CD4-positive, CD25-positive, alpha-beta regulatory T cell (primary cell): Measurements from ENCODE around the gene MXRA5. TPM values are rescaled to one million over a fixed set of nuclear protein-coding genes. Genes with fewer than 3 reads are reported as not detected.

Experiments
- ATAC-seq, 2 donors: fragments of 150-1000 bp; cut with Tn5 transposase; one replicate each; pipeline ENCODE4 v1.10.0; 2021; ENCODE audit warnings: low read depth in 2 of 2, moderate number of reproducible peaks in 2 of 2, moderate library complexity in 1 of 2
- DNase-seq, 3 donors: peaks; one replicate each; pipeline versions ENCODE4 v3.0.0 to v3.0.0-alpha.2; 2012 to 2022; ENCODE audit warnings: mixed read lengths in 1 of 3
- H3K27ac ChIP-seq: one replicate; pipeline ENCODE4 v1.7.0; 2013; ENCODE audit warnings: mild to moderate bottlenecking, low read length; ENCODE audit not compliant: insufficient read depth, poor library complexity, severe bottlenecking
- H3K27me3 ChIP-seq: one replicate; pipeline ENCODE4 v1.7.0; 2013; ENCODE audit warnings: low read length; ENCODE audit not compliant: control insufficient read depth, insufficient read depth
- H3K36me3 ChIP-seq: one replicate; pipeline ENCODE4 v1.7.0; 2013; ENCODE audit warnings: mild to moderate bottlenecking, low read length, moderate library complexity; ENCODE audit not compliant: control insufficient read depth, insufficient read depth
- H3K4me1 ChIP-seq: 2 replicates; pipeline ENCODE4 v1.7.0; 2013; ENCODE audit warnings: mild to moderate bottlenecking, low read length; ENCODE audit not compliant: insufficient read depth, control insufficient read depth, poor library complexity, severe bottlenecking
- H3K4me3 ChIP-seq: one replicate; pipeline ENCODE4 v1.7.0; 2013; ENCODE audit warnings: low read depth, mild to moderate bottlenecking, low read length, moderate library complexity
- H3K9me3 ChIP-seq, 2 experiments: 1 replicate in 1 of 2; 2 replicates in 1 of 2; pipeline ENCODE4 v1.7.0; 2013; ENCODE audit warnings: low read length in 2 of 2, mild to moderate bottlenecking in 1 of 2, moderate library complexity in 1 of 2; ENCODE audit not compliant: control insufficient read depth in 2 of 2
- H3K27ac Mint-ChIP-seq, 3 donors: one replicate each; pipeline ENCODE4 v1.8.0; 2020 to 2022; ENCODE audit warnings: mild to moderate bottlenecking in 3 of 3, mixed read lengths in 3 of 3, moderate library complexity in 2 of 3
- H3K27me3 Mint-ChIP-seq: one replicate; pipeline ENCODE4 v1.8.0; 2022; ENCODE audit warnings: mild to moderate bottlenecking, mixed read lengths
- H3K36me3 Mint-ChIP-seq: one replicate; pipeline ENCODE4 v1.8.0; 2020; ENCODE audit warnings: mixed read lengths
- H3K4me1 Mint-ChIP-seq, 4 donors: one replicate each; pipeline ENCODE4 v1.8.0; 2020 to 2022; ENCODE audit warnings: mixed read lengths in 4 of 4, mild to moderate bottlenecking in 1 of 4
- H3K4me3 Mint-ChIP-seq, 4 donors: one replicate each; pipeline ENCODE4 v1.8.0; 2020 to 2022; ENCODE audit warnings: mild to moderate bottlenecking in 4 of 4, mixed read lengths in 4 of 4, moderate library complexity in 3 of 4
- H3K9me3 Mint-ChIP-seq, 7 donors: one replicate each; pipeline ENCODE4 v1.8.0; 2020 to 2022; ENCODE audit warnings: mixed read lengths in 7 of 7, mild to moderate bottlenecking in 3 of 7, moderate library complexity in 2 of 7
- polyA plus RNA-seq, 4 donors: library from polyadenylated mRNA; unstranded; fragments of 300-500 nt; fragmentation: Illumina TruSeq; gene quantifications; one replicate each; pipeline ENCODE4 v1.2.3, GENCODE V29; 2021
- total RNA-seq: library from RNA; stranded (reverse); gene quantifications from one replicate; pipeline ENCODE4 v1.2.3, GENCODE V29; 2022

MXRA5 gene
- total and polyA plus RNA-seq, 5 donors from 2014 or later = not detected

DNA sequence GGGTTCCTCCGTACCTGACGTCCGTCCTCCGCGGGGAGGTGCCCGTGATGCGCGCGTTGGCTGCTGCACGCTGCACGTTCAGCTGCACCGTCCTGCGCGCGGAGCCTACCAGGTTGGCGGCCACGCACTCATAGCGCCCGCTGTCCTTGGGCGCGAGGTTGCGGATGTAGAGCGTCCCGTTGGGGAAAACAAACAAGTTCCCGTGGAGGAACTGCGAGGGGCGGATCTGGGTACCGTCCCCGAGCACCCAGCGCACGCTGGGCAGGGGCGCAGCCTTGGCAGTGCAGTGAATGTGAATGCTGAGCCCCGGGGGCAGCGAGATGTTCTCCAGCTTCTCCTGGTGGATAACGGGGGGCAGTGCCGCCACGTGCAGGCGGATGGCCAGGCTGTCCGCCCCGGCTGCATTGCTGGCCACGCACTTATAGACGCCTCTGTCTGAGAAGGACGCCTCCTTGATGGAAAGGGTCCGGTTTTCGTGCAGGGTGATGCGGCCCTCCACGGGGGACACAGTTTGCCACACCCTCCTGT, 29.2 kb downstream of the MXRA5 start:
- no peak overlapping the region for H3K4me3 Mint-ChIP-seq
- no peaks in the 10 kb centered on the region for H3K4me1 Mint-ChIP-seq
- no peaks in the 10 kb centered on the region for H3K9me3 ChIP-seq
- H3K4me3 ChIP-seq = no peak overlapping the region
- no peak overlapping the region for H3K27ac ChIP-seq
- H3K36me3 ChIP-seq = no peaks in the 10 kb centered on the region
- H3K27ac Mint-ChIP-seq = no peak overlapping the region
- H3K4me1 ChIP-seq = no peaks in the 10 kb centered on the region
- DNase-seq (no peak), ATAC-seq (no peak)
- H3K9me3 Mint-ChIP-seq = peaks cover 0 to 15% (median 2%) of the 10 kb centered on the region in 7 donors
- no peaks in the 10 kb centered on the region for H3K27me3 Mint-ChIP-seq
- no peaks in the 10 kb centered on the region for H3K27me3 ChIP-seq
- H3K36me3 Mint-ChIP-seq = no peaks in the 10 kb centered on the region

DNA sequence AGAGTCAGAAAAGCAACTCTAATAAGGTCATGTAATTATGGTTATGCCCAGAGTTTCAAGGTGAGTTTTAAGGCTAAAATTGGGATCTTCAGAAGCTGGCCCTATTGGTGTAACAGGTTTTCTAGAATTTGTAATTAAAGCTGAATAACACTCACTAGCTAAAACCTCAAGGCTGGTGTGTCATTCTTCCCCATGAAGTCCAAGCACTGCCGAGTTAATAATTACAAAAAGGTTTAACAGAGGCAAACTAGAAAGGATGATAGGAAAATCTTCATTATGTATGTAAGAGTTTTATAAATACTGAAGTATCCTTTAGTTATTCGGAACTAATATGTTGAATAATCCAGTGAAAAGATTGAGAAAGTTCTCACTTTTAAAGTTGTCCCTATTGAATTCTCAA, 34.3 kb downstream of the MXRA5 start:
- Histone ChIP-seq H3K27me3 (no peaks in the 10 kb centered on the region), H3K27ac (no peak overlapping the region), H3K36me3 (no peaks in the 10 kb centered on the region), H3K9me3 (no peaks in the 10 kb centered on the region), H3K4me3 (no peak overlapping the region), H3K4me1 (no peaks in the 10 kb centered on the region)
- Mint-ChIP-seq H3K27ac (no peak overlapping the region), H3K9me3 (peaks cover 0 to 14% (median 1%) of the 10 kb centered on the region in 7 donors), H3K4me1 (no peaks in the 10 kb centered on the region), H3K4me3 (no peak overlapping the region), H3K27me3 (no peaks in the 10 kb centered on the region), H3K36me3 (no peaks in the 10 kb centered on the region)
- no peak for DNase-seq
- ATAC-seq = no peak

DNA sequence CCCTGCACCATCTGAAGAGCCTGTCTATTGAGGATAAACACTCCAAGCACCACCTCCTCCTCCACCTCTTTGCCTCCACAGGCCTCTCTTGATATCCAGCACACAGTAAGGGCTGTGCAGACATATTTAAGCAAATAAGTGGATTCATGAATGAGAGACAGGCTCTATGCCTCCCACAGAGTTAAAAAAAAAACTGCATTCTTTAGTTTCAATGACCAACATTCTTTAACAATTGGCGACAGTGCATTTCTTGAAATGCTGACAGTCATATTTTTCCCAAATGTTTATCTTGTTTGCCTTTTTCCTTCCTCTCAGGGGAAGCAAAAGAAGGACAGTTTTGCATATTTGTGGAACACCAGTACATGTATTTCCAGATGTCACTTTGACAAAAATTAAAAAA, 38.6 kb downstream of the MXRA5 start:
- Mint-ChIP-seq H3K36me3 (no peaks in the 10 kb centered on the region), H3K27ac (no peak overlapping the region), H3K9me3 (peaks cover 0 to 6% (median 0%) of the 10 kb centered on the region in 7 donors), H3K27me3 (no peaks in the 10 kb centered on the region), H3K4me3 (no peak overlapping the region), H3K4me1 (no peaks in the 10 kb centered on the region)
- Histone ChIP-seq H3K36me3 (no peaks in the 10 kb centered on the region), H3K9me3 (no peaks in the 10 kb centered on the region), H3K27me3 (no peaks in the 10 kb centered on the region), H3K4me3 (no peak overlapping the region), H3K4me1 (no peaks in the 10 kb centered on the region), H3K27ac (no peak overlapping the region)
- no peak for ATAC-seq
- no peak for DNase-seq

DNA sequence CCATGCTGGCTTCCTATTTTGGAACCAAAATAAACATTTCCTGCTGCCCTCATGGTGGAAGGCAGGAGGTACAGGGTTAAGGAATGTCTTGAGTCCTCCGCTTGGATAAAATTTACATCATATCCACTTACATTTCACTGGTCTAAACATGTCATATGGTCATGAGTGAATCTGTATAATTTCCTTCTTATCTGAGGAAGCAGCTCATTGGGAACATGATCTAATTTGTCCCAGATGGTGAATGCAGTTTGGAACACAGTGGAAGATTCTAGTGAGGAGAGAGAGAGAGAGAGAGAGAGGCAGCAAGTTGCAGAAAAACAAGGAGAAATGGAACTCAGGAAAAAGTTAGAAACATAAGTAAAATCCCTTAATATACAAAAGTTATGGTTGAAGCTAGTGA, 46.8 kb downstream of the MXRA5 start:
- no peak overlapping the region for H3K4me3 Mint-ChIP-seq
- Histone ChIP-seq H3K27ac (no peak overlapping the region), H3K9me3 (no peaks in the 10 kb centered on the region), H3K4me1 (no peaks in the 10 kb centered on the region), H3K36me3 (no peaks in the 10 kb centered on the region), H3K4me3 (no peak overlapping the region), H3K27me3 (no peaks in the 10 kb centered on the region)
- DNase-seq (no peak), ATAC-seq (no peak)
- H3K27ac Mint-ChIP-seq = no peak overlapping the region
- no peaks in the 10 kb centered on the region for H3K36me3 Mint-ChIP-seq
- no peaks in the 10 kb centered on the region for H3K9me3 Mint-ChIP-seq
- no peaks in the 10 kb centered on the region for H3K27me3 Mint-ChIP-seq
- no peaks in the 10 kb centered on the region for H3K4me1 Mint-ChIP-seq

DNA sequence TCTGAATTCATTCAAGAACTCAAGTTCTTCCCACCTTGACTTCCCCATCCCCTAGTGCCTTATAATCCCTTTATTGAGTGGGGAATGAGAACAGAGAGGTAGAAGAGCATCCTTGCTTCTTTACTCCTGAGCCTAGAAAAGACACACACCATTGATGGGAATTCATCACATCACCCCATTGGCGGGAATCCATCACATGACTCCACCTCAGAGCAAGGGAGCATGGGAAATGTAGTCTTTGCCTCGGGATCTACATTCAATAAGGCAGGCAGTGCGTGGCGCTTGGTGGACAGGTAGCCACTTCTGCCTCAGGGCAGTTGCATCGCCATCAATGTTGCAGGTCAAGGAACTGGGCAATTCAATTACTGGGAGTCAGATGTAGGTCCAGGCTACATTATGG, 50.7 kb downstream of the MXRA5 start:
- H3K27ac ChIP-seq = no peak overlapping the region
- Mint-ChIP-seq H3K27me3 (no peaks in the 10 kb centered on the region), H3K4me1 (no peaks in the 10 kb centered on the region), H3K9me3 (no peaks in the 10 kb centered on the region), H3K4me3 (no peak overlapping the region), H3K27ac (no peak overlapping the region), H3K36me3 (no peaks in the 10 kb centered on the region)
- ATAC-seq (no peak), DNase-seq (no peak)
- no peak overlapping the region for H3K4me3 ChIP-seq
- H3K36me3 ChIP-seq = no peaks in the 10 kb centered on the region
- no peaks in the 10 kb centered on the region for H3K9me3 ChIP-seq
- H3K4me1 ChIP-seq = no peaks in the 10 kb centered on the region
- H3K27me3 ChIP-seq = no peaks in the 10 kb centered on the region

DNA sequence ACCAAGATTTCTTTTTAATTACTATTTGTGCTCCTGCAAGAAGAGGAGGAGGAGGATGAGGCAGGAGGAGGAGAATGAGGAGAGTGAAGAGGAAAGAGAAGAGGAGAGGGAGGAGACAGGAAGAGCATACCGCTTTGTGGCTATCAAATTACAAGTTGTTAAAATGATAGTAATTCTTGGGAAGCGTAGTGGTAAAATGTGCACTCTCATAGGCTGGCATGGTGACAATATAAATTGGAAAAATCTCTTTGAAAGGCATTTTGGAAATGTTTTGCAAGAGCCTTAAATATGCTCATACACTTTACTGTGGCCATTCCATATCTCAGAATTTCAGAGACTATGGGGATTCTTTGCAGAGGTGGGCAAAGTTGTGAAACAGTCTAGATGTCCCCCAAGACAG, 53.2 kb downstream of the MXRA5 start:
- no peak for ATAC-seq
- Histone ChIP-seq H3K36me3 (no peaks in the 10 kb centered on the region), H3K27me3 (no peaks in the 10 kb centered on the region), H3K4me1 (no peaks in the 10 kb centered on the region), H3K27ac (no peak overlapping the region), H3K9me3 (no peaks in the 10 kb centered on the region), H3K4me3 (no peak overlapping the region)
- no peak for DNase-seq
- Mint-ChIP-seq H3K4me1 (no peaks in the 10 kb centered on the region), H3K36me3 (no peaks in the 10 kb centered on the region), H3K27ac (no peak overlapping the region), H3K9me3 (no peaks in the 10 kb centered on the region), H3K4me3 (no peak overlapping the region), H3K27me3 (no peaks in the 10 kb centered on the region)

DNA sequence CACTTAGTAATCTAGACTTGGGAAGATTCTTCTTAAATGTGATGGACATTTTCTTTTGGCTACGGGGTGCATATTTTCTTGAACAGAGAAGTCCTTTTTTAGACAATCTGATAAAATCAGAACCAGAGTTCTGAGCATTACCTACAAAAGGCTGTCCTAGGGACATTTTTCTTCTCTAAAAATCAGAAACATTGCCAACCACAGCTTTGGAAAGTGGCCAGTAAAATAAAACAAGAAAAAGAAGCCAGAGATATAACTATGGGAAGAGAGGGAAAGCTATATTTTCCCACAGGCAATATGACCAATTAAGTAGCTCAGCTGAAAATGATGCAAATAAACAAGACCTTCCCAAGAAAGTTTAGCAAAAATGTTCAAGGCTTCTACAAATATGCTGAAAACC, 55.9 kb downstream of the MXRA5 start:
- Mint-ChIP-seq H3K27me3 (no peaks in the 10 kb centered on the region), H3K36me3 (no peaks in the 10 kb centered on the region), H3K4me3 (no peak overlapping the region), H3K9me3 (no peaks in the 10 kb centered on the region), H3K27ac (no peak overlapping the region), H3K4me1 (no peaks in the 10 kb centered on the region)
- H3K4me3 ChIP-seq = no peak overlapping the region
- no peak for DNase-seq
- H3K27ac ChIP-seq = no peak overlapping the region
- no peaks in the 10 kb centered on the region for H3K36me3 ChIP-seq
- no peaks in the 10 kb centered on the region for H3K9me3 ChIP-seq
- no peaks in the 10 kb centered on the region for H3K27me3 ChIP-seq
- no peaks in the 10 kb centered on the region for H3K4me1 ChIP-seq
- no peak for ATAC-seq

DNA sequence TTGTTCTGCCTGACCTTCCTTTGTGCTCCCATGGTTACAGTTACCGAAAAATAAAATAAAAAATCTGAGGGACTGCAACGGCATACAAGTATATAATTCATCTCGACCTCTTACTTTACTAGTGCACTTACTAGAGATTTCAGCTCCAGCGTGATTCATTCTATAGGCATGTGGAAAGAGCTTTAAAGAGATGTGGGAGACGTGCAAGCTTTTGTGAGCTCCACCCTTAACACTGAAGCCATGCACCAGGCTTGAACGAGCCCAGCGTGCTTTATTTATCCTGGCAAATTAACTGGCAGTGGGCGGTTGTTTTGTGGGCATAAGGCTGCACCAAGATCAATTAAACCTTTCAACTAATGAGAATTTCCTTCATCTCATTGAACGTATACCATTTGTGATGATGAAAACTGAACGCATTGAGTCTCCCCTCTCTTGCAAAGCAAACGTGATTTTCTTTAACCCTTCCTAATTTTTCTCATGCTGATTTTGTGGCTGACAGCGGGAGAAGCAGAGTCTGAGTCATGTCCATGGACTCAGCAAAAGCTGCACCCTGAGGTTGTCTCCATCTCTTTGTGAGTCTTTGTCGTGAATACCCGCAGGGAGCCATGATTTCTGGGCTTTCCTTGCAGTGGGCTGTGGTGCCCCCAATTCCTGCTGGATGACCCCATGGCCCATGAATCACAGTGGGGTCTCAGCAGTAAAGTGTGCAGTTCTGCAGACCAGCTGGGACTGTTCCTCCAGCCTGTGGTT, 60.1 kb downstream of the MXRA5 start:
- no peaks in the 10 kb centered on the region for H3K4me1 ChIP-seq
- H3K27me3 ChIP-seq = no peaks in the 10 kb centered on the region
- no peaks in the 10 kb centered on the region for H3K36me3 ChIP-seq
- Mint-ChIP-seq H3K9me3 (peaks cover 0 to 3% (median 0%) of the 10 kb centered on the region in 7 donors), H3K36me3 (no peaks in the 10 kb centered on the region), H3K27ac (no peak overlapping the region), H3K4me1 (no peaks in the 10 kb centered on the region), H3K27me3 (no peaks in the 10 kb centered on the region), H3K4me3 (no peak overlapping the region)
- H3K4me3 ChIP-seq = no peak overlapping the region
- ATAC-seq = no peak
- no peaks in the 10 kb centered on the region for H3K9me3 ChIP-seq
- H3K27ac ChIP-seq = no peak overlapping the region
- DNase-seq = no peak
